WTC11 (cell line): ENCODE data around the gene PARK7.

ENCODE experiments used
- CTCF ChIP-seq: fragments of 200-600 bp; IDR thresholded peaks from 2 replicates; pipeline ENCODE4 v1.8.0; 2022; ENCODE audit warnings: antibody characterized with exemption
- ESRRA ChIP-seq: sonication (generic); formaldehyde crosslinking; IDR thresholded peaks from 2 replicates; pipeline ENCODE4 v1.8.1; 2022; ENCODE audit warnings: mild to moderate bottlenecking, missing genetic modification reagents, borderline replicate concordance
- NFATC4 ChIP-seq: fragments of 250-450 bp; sonication (Bioruptor Pico); IDR thresholded peaks from 2 replicates; pipeline ENCODE4 v1.9.0; 2021; ENCODE audit warnings: mild to moderate bottlenecking
- SP1 ChIP-seq: sonication (generic); formaldehyde crosslinking; conservative IDR thresholded peaks from 2 replicates; pipeline ENCODE4 v1.8.1; 2022; ENCODE audit warnings: missing genetic modification reagents

GRCh38 chr1:7994827-7995226, 33.3 kb downstream of the PARK7 start:
- TF ChIP-seq ESRRA (CRISPR knock-in tag) (no peak), CTCF (no peak), NFATC4 (CRISPR knock-in tag) (no peak), SP1 (CRISPR knock-in tag) (no peak)
